GM21723 (cell line): ENCODE measurements around the gene TCEAL5.
"Not testable (repeated sequence)": the region's sequence is repeated elsewhere in the genome, so short reads cannot be mapped to it uniquely, and the experiment has no call there.

Source experiments
- ATAC-seq: cut with Tn5 transposase; IDR thresholded peaks from one replicate; pipeline ENCODE4 v1.9.1; 2021; ENCODE audit warnings: mild to moderate bottlenecking, moderate library complexity; ENCODE audit not compliant: unreplicated experiment

The TCEAL5 gene, protein sequence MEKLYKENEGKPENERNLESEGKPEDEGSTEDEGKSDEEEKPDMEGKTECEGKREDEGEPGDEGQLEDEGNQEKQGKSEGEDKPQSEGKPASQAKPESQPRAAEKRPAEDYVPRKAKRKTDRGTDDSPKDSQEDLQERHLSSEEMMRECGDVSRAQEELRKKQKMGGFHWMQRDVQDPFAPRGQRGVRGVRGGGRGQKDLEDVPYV

GRCh38 chrX:103276581-103277002, at the start of gene TCEAL5:
TSS of gene TCEAL5 (minus strand) at chrX:103276750. CDS start at chrX:103274563, 2,187 bp downstream.
- ATAC-seq, result no peak

- no peak for ATAC-seq
Observed at GRCh38 chrX:103311399-103311780, 34.8 kb upstream of the TCEAL5 start.

GRCh38 chrX:103310555-103311398, 34.2 kb upstream of the TCEAL5 start, which contains the start of gene BEX2:
TSS of gene BEX2 (minus strand) at chrX:103310990. CDS start at chrX:103309976, 1,014 bp downstream.
- peak; percentile 99 for ATAC-seq

DNA sequence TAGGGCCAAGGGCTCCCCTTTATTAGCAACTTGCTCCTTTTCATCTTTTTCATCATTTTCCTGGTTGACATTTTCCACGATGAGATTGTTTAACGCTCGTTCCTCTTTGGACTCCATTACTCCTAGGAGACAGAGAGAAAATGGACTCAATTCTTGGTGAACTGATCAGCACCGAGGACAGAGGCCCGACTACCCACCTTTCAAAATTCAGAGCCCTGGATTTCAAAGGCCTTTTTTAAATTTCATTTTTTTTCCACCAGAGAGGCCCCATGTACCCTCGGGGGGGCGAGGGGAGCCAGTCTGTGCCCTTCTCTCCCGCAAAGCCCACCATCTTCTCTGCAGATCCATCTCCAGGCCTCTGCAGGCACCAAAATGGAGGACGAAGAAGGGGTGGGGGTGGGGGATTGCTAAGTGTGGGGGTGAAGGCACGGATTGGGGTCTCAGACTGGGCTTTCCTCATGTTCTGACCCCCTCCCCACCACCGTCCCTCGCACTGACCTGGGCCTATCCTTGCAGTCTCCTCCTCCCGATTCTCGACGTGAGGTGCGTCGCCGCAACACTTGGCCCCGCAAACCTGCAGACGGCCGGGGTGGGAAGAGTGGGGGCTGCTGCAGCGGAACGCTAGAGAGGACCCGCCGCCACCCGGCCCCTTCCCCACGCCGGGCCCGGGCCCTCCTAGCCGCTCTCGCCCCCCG, 33.5 kb upstream of the TCEAL5 start:
- peak; percentile 22 for ATAC-seq

DNA sequence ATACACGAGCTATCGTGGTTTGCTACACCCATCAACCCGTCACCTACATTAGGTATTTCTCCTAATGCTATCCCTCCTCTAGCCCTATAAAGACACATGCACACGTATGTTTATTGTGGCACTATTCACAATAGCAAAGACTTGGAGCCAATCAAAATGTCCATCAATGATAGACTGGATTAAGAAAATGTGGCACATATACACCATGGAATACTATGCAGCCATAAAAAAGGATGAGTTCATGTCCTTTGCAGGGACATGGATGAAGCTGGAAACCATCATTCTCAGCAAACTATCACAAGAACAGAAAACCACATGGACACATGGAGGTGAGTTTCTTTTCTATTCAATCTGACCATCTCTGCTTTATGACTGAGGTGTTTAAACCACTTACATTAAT, 29.1 kb upstream of the TCEAL5 start:
- ATAC-seq, result not testable (repeated sequence)

DNA sequence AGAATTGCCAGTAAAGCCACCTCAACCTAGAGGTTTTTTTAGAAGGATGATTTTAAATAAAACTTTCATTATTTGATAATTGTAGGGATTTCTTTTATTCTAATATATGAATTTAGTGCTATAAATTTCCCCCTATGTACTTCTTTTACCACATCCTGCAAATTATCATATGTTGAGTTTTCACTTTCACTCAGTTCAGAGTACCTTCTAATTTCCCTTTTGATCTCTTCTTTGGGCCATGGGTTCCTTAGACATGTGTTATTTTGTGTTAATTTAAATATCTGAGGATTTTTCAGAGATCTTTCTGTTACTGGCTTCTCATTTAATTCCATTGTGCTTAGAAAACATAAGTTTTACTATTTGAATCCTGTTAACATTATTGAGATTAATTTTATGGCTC, 28.2 kb upstream of the TCEAL5 start:
- ATAC-seq, result no peak

DNA sequence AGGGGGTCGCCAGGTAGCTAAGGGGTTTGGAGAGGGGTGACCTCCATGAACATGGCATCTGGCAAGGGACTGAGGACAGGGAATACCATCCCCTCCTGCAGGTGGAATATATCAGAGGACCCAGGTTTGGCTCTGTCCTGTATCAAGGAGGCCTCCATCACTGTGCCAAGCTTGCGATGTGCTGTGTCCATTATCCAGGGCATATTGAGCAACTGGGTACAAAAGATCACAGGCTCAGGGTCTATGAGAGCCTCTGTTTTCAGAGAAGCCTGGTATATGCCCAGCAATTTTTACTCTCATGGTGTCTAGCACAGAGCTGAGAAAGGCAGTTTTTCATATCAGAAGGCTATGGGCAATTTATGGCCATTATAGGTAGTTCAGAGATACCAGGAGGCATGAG, 16.6 kb upstream of the TCEAL5 start:
- no peak for ATAC-seq

- ATAC-seq, result no peak
Observed at GRCh38 chrX:103279624-103280023, 3.1 kb upstream of the TCEAL5 start.

- ATAC-seq, result no peak
Observed at GRCh38 chrX:103275947-103276567, 493 bp downstream of the TCEAL5 start.

GRCh38 chrX:103274284-103274683, 2.3 kb downstream of the TCEAL5 start:
- no peak for ATAC-seq

DNA sequence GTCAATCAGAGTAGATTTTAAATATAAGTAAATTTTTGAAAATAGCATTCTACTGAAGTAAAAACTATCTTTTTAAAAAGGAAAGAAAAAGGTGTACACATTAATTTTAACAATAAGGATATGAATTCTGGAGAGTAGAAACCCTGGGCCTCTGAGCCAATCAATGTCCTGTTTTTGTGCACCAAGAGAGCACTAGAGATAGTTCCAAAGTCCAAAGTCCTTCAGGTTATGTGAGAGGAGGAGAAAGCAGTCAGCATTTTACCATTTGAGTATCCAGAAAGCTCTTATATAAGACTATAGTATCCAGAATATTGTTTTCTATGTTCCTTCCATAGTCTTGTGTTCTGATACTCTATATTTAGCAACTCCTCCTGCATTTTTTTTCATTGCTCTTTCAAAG, 18.3 kb downstream of the TCEAL5 start:
- ATAC-seq, result no peak

- no peak for ATAC-seq
Observed at GRCh38 chrX:103256651-103257050, 19.9 kb downstream of the TCEAL5 start.

DNA sequence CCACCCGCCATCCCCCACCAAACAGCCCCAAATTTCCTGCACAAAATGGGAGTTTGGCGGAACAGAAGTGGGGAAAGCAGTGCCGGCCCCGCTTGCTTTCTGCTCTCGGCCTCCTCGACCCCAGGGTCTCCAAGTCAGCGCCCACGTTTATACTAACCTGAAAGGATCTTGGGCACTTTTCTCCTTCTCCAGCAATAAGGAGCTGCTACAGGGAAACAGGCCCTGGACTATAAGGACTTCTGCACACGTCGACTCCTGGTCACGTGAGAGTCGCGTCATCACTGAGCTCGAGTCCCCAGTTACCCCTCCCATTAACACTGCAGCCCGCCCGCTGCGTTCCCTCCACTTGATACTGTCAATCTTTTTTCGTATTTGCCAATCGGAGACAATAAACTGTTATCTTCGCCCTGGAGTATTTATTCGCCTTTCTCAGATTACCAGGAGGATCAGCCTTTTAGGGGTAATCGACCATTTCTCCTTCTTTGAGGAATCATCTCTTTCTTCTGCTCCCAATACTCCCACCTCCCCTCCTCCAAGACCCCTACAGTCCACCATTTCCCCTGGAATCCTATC, 21.5 kb downstream of the TCEAL5 start, which contains the start of gene TCEAL8:
TCEAL8 (minus strand) TSS at position 235 of the 573 bp plus-strand sequence. CDS start 1,176 bp downstream, outside the sequence.
- peak; percentile 96 for ATAC-seq

GRCh38 chrX:103254171-103254824, 22.3 kb downstream of the TCEAL5 start:
- peak; percentile 61 for ATAC-seq

DNA sequence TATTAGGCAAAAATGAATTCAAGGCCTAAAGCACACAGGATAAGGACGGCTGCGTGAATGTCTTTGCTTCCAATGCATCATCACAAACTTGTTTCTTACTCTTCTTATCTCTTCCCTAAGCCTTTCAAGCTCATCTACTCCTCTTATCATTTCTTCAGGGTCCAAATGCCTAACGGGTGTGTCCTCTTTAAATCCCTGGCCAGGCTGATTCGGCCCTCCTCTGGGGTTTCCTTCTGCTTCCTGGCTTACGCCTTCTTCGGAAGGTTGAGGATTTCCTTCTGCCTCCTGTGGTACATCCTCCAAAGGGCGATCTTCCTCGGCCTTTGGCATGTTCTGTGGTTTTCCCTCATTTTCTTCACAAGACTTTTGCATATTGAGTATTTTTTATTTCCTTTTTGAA, 22.9 kb downstream of the TCEAL5 start:
- ATAC-seq, result no peak

DNA sequence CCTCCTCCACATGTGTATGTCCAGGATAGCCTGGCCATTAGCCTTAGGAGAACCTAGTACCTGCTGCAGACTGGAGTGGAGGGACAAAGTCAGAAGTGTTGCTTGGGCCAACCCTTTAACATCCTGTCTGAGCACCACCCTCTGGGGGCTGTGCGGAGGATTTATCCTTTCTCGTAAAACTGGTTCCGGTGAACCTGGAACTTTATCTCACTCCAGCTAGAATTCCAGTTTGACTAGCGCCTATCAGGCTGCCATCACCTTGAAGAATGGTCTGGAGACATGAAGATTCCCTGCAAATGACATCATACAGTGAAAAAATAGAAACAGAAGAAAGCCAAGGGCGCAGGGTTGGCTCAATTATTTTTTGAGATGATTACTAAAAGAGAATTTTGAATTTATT, 25.6 kb downstream of the TCEAL5 start:
- no peak for ATAC-seq

- no peak for ATAC-seq
Observed at GRCh38 chrX:103249805-103250204, 26.7 kb downstream of the TCEAL5 start.

- peak; percentile 55 for ATAC-seq
Observed at GRCh38 chrX:103248553-103248952, 28.0 kb downstream of the TCEAL5 start.

GRCh38 chrX:103240155-103240554, 36.4 kb downstream of the TCEAL5 start:
- ATAC-seq, result no peak

DNA sequence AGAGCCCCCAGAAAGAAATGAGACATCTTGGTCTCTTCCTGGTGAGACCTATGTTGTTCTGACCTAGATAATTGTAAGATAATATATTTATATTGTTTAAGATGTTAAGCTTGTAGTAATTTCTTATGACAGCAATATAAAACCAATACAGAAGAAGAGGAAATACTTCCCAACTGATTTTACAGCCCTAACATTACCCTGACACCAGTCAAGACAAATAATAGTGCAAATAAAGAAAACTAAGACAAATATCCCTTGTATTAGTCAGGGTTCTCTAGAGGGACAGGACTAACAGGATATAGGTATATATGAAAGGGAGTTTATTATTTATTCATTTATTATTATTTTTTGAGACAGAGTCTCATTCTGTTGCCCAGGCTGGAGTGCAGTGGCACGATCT, 40.3 kb downstream of the TCEAL5 start:
- no peak for ATAC-seq
